Esophagus squamous epithelium (tissue), 5 donors: ENCODE results near the gene NBL1. TPM values are rescaled to one million over a fixed set of nuclear protein-coding genes. Genes with fewer than 3 reads are reported as not detected.

ENCODE experiments used
- DNase-seq: peaks from one replicate; lab custom pipeline; 2025; lab: John Stamatoyannopoulos, UW
- H3K27ac ChIP-seq, 4 donors: fragments of 200-600 bp; sonication (generic); one replicate each; pipeline ENCODE4 v1.5.1; 2016 to 2019; ENCODE audit warnings: mild to moderate bottlenecking in 1 of 4
- H3K27me3 ChIP-seq, 4 donors: fragments of 200-600 bp; sonication (generic); 1 replicate in 3 of 4; 2 replicates in 1 of 4; pipeline versions ENCODE4 v1.5.1 to v1.6.0; 2017 to 2021; ENCODE audit warnings: antibody characterized with exemption in 1 of 4
- H3K36me3 ChIP-seq, 3 donors: fragments of 200-600 bp; sonication (generic); one replicate each; pipeline ENCODE4 v1.5.1; 2016 to 2019
- H3K4me1 ChIP-seq, 3 donors: fragments of 200-600 bp; sonication (generic); one replicate each; pipeline ENCODE4 v1.5.1; 2017 to 2019
- H3K4me3 ChIP-seq, 4 donors: fragments of 200-600 bp; sonication (generic); 1 replicate in 3 of 4; 2 replicates in 1 of 4; pipeline ENCODE4 v1.5.1; 2016 to 2019; ENCODE audit warnings: mild to moderate bottlenecking in 2 of 4, moderate library complexity in 1 of 4
- H3K9me3 ChIP-seq, 3 donors: fragments of 200-600 bp; sonication (generic); one replicate each; pipeline ENCODE4 v1.5.1; 2016 to 2019
- POLR2A ChIP-seq, 4 donors: fragments of 450-650 bp; IDR thresholded peaks; one replicate each; pipeline ENCODE4 v1.6.1; 2017; ENCODE audit warnings: antibody characterized with exemption in 4 of 4, mild to moderate bottlenecking in 4 of 4, moderate library complexity in 3 of 4
- WGBS, 2 donors: methylation state at CpG; one replicate each; pipeline ENCODE4 v1.1.5; 2018; 5-methylcytosine and 5-hydroxymethylcytosine counted together
- intact Hi-C: fragments of 100-400 bp; cut with DNase I; formaldehyde crosslinking; loops from one replicate; pipeline ENCODE4 v1.15.0; 2022
- total RNA-seq, 4 donors: library from RNA; depleted of rRNA; stranded (reverse); fragments of >200 nt; gene quantifications; one replicate each; pipeline ENCODE4 v1.1.0, GENCODE V29; 2016
- TF ChIP-seq, protein P1 (sequence below), 6 experiments: fragments of 450-650 bp in 4 of 6; fragments of 200-600 bp in 2 of 6; sonication (generic) in 2 of 6; IDR thresholded peaks; one replicate each; pipeline ENCODE4 v1.5.1; 2016 to 2019; ENCODE audit warnings: antibody characterized with exemption in 6 of 6, mild to moderate bottlenecking in 4 of 6, moderate library complexity in 4 of 6
- donor health status: DM: yes; HTN: yes; CAD: no.

The NBL1 gene
- total RNA-seq, 4 donors from 2014 or later, result 67.8 to 170 (median 95.1) TPM

DNA sequence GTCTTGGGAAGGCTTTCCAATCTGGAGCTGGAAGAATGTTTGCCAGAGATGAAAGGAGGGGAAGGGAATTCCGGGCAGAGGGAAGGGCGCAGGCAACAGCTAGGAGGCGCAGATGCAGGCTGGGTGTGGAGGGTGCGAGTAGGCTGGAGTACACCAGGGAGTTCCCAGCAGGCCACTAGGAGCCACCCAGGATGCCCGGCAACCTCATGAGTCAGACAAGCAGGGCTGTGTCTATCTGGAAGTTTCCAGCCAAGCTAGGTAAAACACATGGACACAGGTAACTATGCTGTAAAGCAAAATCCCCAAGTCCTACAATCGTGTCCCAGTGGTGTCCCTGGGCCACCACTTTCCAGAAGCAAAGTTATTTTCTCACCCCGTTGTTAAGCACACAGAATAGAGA lies 990 bp upstream of the NBL1 start:
- 23 to 44% methylated on average over 5 of the region's 7 CpGs for WGBS, 2 donors
- Histone ChIP-seq H3K9me3 (no peaks in the 10 kb centered on the region), H3K4me3 (peak overlapping the region; percentile 40 to 91 (median 80)), H3K27me3 (no peaks in the 10 kb centered on the region), H3K4me1 (peaks cover 45 to 79% (median 50%) of the 10 kb centered on the region in 3 donors), H3K36me3 (no peaks in the 10 kb centered on the region), H3K27ac (peak overlapping the region; percentile 97 to 99 (median 98))
- TF ChIP-seq, protein P1, sequence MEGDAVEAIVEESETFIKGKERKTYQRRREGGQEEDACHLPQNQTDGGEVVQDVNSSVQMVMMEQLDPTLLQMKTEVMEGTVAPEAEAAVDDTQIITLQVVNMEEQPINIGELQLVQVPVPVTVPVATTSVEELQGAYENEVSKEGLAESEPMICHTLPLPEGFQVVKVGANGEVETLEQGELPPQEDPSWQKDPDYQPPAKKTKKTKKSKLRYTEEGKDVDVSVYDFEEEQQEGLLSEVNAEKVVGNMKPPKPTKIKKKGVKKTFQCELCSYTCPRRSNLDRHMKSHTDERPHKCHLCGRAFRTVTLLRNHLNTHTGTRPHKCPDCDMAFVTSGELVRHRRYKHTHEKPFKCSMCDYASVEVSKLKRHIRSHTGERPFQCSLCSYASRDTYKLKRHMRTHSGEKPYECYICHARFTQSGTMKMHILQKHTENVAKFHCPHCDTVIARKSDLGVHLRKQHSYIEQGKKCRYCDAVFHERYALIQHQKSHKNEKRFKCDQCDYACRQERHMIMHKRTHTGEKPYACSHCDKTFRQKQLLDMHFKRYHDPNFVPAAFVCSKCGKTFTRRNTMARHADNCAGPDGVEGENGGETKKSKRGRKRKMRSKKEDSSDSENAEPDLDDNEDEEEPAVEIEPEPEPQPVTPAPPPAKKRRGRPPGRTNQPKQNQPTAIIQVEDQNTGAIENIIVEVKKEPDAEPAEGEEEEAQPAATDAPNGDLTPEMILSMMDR (IDR thresholded peaks at IDR 0.05), result peak in 5 of 6 experiments; percentile 19 to 59 (median 38)
- TF ChIP-seq POLR2A (IDR thresholded peaks at IDR 0.05), result peak in 2 of 4 donors; percentile 51 to 53
- DNase-seq, result no peak
- intact Hi-C loops, result no loop called here

DNA sequence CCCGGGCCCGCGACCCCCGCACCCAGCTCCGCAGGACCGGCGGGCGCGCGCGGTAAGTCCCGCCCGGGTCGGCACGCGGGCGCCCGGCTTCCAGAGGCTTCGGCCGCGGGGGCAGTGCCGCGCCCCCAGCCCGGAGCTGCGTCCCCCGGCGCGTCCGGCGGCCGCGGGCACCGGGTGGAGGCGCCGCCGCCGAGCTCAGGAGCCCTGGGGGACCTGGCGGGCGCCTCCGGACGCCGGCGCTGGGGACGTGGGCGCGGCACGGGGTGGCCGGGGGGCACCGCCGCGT lies 227 bp downstream of the NBL1 start:
- Histone ChIP-seq H3K4me1 (peaks cover 53 to 90% (median 63%) of the 10 kb centered on the region in 3 donors), H3K36me3 (no peaks in the 10 kb centered on the region), H3K4me3 (peak overlapping the region; percentile 70 to 91 (median 85)), H3K27ac (peak overlapping the region; percentile 95 to 99 (median 98)), H3K27me3 (no peaks in the 10 kb centered on the region), H3K9me3 (no peaks in the 10 kb centered on the region)
- no peak for DNase-seq
- intact Hi-C loops, result no loop called here
- TF ChIP-seq, protein P1 (IDR thresholded peaks at IDR 0.05), result no peak
- TF ChIP-seq POLR2A (IDR thresholded peaks at IDR 0.05), result no peak
- no CpG with 5 or more reads among the region's 51 CpGs for WGBS, 2 donors

- TF ChIP-seq, protein P1 (IDR thresholded peaks at IDR 0.05), result no peak
- TF ChIP-seq POLR2A (IDR thresholded peaks at IDR 0.05), result no peak
- Histone ChIP-seq H3K4me1 (peaks cover 56 to 90% (median 63%) of the 10 kb centered on the region in 3 donors), H3K27ac (peak overlapping the region; percentile 95 to 99 (median 98)), H3K27me3 (no peaks in the 10 kb centered on the region), H3K9me3 (no peaks in the 10 kb centered on the region), H3K4me3 (peak overlapping the region; percentile 70 to 91 (median 85)), H3K36me3 (no peaks in the 10 kb centered on the region)
- intact Hi-C loops, result no loop called here
- no peak for DNase-seq
- WGBS, 2 donors, result 1 to 4% methylated on average over 15 to 35 of the region's 71 CpGs
Measured at GRCh38 chr1:19644681-19645410, 735 bp downstream of the NBL1 start.

GRCh38 chr1:19645411-19646251 lies 1.5 kb downstream of the NBL1 start:
- Histone ChIP-seq H3K27ac (peak overlapping the region; percentile 95 to 99 (median 98)), H3K27me3 (no peaks in the 10 kb centered on the region), H3K4me3 (peak overlapping the region; percentile 70 to 91 (median 85)), H3K9me3 (no peaks in the 10 kb centered on the region), H3K4me1 (peaks cover 56 to 90% (median 63%) of the 10 kb centered on the region in 3 donors), H3K36me3 (no peaks in the 10 kb centered on the region)
- intact Hi-C loops, result no loop called here
- no peak for DNase-seq
- WGBS, 2 donors, result 5 to 14% methylated on average over 13 to 14 of the region's 30 CpGs
- TF ChIP-seq, protein P1 (IDR thresholded peaks at IDR 0.05), result no peak
- TF ChIP-seq POLR2A (IDR thresholded peaks at IDR 0.05), result no peak
